Measurements from ENCODE around the gene PSMC1. TPM values are rescaled to one million over a fixed set of nuclear protein-coding genes. Genes with fewer than 3 reads are reported as not detected.

Gene PSMC1
- polyA plus RNA-seq, 2 of the 4 experiments (the other 2 are of a cell fraction) = 328 to 336 TPM

- Histone ChIP-seq H3K4me2 (no peak overlapping the region), H3K9me3 (no peaks in the 10 kb centered on the region), H3K4me3 (no peak overlapping the region), H3K4me1 (no peaks in the 10 kb centered on the region), H3K27ac (no peak overlapping the region)
- POLR2A ChIA-PET = interaction anchor here (0.6 to 0.7 kb wide), 2 partner anchors 118 to 439 kb away, joined by 3 to 5 read pairs; no protein-coding TSS in a partner anchor
- ATAC-seq = no peak
- no peak for FAIRE-seq
- CTCF ChIA-PET = no interaction called here
- 92% methylated on average over 3 of the region's 3 CpGs for WGBS (ENCODE audit: missing lambda C conversion rate)
- no peak for DNase-seq (ENCODE audit: low read depth in 1 of 2, low spot score in 1 of 2)
- TF ChIP-seq RCOR1 (IDR thresholded peaks at IDR 0.05; ENCODE audit: low read depth, low read length) (no peak), HEYL (CRISPR knock-in tag; IDR thresholded peaks at IDR 0.05) (no peak), CBX8 (IDR thresholded peaks at IDR 0.05) (no peak), MYC (IDR thresholded peaks at IDR 0.05; ENCODE audit: borderline replicate concordance, low read length) (no peak), EHMT2 (IDR thresholded peaks at IDR 0.05; ENCODE audit: low read depth) (no peak), FOXS1 (CRISPR knock-in tag; IDR thresholded peaks at IDR 0.05) (no peak), ESRRA (IDR thresholded peaks at IDR 0.05; ENCODE audit: borderline replicate concordance, low read length) (no peak), JUNB (IDR thresholded peaks at IDR 0.05) (no peak), HDAC2 (IDR thresholded peaks at IDR 0.05) (no peak), MAFK (IDR thresholded peaks at IDR 0.05; ENCODE audit: partially characterized antibody) (no peak), REST (IDR thresholded peaks at IDR 0.05) (no peak), BHLHE40 (IDR thresholded peaks at IDR 0.05; ENCODE audit: low read depth, low read length) (no peak), RFX5 (IDR thresholded peaks at IDR 0.05) (no peak), EHF (CRISPR knock-in tag; IDR thresholded peaks at IDR 0.05) (no peak), CTCF (IDR thresholded peaks at IDR 0.05) (no peak), HOXB13 (CRISPR knock-in tag; IDR thresholded peaks at IDR 0.05; ENCODE audit: low read depth) (no peak)
- TF ChIP-seq, protein P1, sequence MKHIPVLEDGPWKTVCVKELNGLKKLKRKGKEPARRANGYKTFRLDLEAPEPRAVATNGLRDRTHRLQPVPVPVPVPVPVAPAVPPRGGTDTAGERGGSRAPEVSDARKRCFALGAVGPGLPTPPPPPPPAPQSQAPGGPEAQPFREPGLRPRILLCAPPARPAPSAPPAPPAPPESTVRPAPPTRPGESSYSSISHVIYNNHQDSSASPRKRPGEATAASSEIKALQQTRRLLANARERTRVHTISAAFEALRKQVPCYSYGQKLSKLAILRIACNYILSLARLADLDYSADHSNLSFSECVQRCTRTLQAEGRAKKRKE (CRISPR knock-in tag; IDR thresholded peaks at IDR 0.05; ENCODE audit: low read depth) = no peak
These were observed 62.8 kb downstream of the PSMC1 start for GRCh38 chr14:90319173-90319572.

DNA sequence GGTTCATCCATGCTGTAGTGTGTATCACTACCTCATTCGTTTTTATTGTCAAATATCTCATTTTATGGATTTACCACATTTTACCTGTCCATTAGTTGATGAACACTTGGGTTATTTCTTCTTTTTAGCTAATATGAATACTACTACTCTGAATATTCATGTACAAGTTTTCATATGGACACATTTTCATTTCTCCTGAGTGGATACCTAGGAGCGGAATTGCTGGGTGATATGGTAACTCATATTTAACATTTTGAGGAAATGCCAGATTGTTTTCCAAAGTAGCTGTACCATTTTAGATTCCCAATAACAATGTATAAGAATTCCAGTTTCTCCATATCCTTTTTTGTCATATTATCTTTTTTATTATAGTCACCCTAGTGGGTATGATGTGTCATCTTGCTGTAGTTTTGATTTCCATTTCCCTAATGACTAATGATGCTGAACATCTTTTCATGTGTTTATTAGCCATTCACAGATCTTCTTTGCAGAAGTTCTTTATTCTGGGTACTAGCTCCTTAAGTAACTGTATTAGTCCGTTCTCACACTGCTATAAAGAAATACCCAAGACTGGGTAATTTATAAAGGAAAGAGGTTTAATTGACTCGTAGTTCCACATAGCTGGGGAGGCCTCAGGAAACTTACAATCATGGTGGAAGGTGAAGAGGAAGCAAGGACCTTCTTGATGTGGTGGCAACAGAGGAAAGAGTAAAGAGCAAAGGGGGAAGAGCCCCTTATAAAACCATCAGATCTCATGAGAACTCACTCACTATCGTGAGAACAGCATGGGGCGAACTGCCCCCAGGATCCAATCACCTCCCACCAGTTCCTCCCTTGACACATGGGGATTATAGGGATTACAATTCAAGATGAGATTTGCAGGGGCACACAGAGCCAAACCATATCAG is 63.5 kb downstream of the PSMC1 start:
- ATAC-seq (no peak), DNase-seq (ENCODE audit: low read depth in 1 of 2, low spot score in 1 of 2) (no peak), FAIRE-seq (no peak)
- Histone ChIP-seq H3K4me2 (no peak overlapping the region), H3K4me1 (no peaks in the 10 kb centered on the region), H3K4me3 (no peak overlapping the region), H3K9me3 (no peaks in the 10 kb centered on the region), H3K27ac (no peak overlapping the region)
- 93% methylated on average over 6 of the region's 6 CpGs for WGBS (ENCODE audit: missing lambda C conversion rate)
- TF ChIP-seq ZC3H11A (IDR thresholded peaks at IDR 0.05) (no peak), RFX5 (IDR thresholded peaks at IDR 0.05) (no peak), RNF2 (IDR thresholded peaks at IDR 0.05; ENCODE audit: borderline replicate concordance, low read depth) (no peak), POLR2A (IDR thresholded peaks at IDR 0.05; ENCODE audit: low read length) (no peak), ZNF302 (CRISPR knock-in tag; IDR thresholded peaks at IDR 0.05) (no peak), HOXB5 (CRISPR knock-in tag; IDR thresholded peaks at IDR 0.05) (no peak), MAFK (IDR thresholded peaks at IDR 0.05; ENCODE audit: partially characterized antibody) (no peak)
- ChIA-PET CTCF (no interaction called here), POLR2A (interaction anchor here (0.6 to 0.7 kb wide), 2 partner anchors 117 to 438 kb away, joined by 3 to 5 read pairs; no protein-coding TSS in a partner anchor)
